Measurements from ENCODE around the gene HBS1L.

DNA sequence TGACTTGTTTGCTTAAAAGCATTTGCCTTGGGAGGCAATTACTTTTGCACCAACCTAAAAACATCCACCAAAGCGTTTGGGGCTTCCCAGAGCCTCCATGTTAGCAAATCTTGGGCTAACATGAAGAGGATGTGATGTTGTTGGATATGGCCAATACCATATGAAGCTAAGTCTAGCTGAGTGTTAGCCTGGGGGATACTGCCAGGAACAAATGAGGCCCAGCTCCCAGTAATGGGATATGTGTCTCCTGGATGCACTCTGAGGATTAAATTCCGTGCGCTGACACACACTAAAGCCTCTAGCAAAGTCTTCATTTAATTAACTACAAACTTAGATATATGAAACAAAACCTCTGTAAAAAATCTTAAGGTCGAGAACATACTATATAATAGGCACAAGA lies 35.3 kb upstream of the HBS1L start:
- TF ChIP-seq EGR1 (IDR thresholded peaks at IDR 0.05; ENCODE audit: low read depth) (no peak), EZH2 (IDR thresholded peaks at IDR 0.05) (no peak), POLR2AphosphoS5 (IDR thresholded peaks at IDR 0.05; ENCODE audit: low read depth, low read length) (no peak), POLR2A (IDR thresholded peaks at IDR 0.05; ENCODE audit: borderline replicate concordance, extremely low read depth, insufficient read depth, insufficient read length) (no peak), RAD21 (IDR thresholded peaks at IDR 0.05; ENCODE audit: low read depth) (no peak), SRF (IDR thresholded peaks at IDR 0.05; ENCODE audit: low read depth) (no peak), ZFX (IDR thresholded peaks at IDR 0.05) (no peak), ZNF274 (IDR thresholded peaks at IDR 0.05; ENCODE audit: low read depth, low read length) (no peak)
- TF ChIP-seq, protein P1, sequence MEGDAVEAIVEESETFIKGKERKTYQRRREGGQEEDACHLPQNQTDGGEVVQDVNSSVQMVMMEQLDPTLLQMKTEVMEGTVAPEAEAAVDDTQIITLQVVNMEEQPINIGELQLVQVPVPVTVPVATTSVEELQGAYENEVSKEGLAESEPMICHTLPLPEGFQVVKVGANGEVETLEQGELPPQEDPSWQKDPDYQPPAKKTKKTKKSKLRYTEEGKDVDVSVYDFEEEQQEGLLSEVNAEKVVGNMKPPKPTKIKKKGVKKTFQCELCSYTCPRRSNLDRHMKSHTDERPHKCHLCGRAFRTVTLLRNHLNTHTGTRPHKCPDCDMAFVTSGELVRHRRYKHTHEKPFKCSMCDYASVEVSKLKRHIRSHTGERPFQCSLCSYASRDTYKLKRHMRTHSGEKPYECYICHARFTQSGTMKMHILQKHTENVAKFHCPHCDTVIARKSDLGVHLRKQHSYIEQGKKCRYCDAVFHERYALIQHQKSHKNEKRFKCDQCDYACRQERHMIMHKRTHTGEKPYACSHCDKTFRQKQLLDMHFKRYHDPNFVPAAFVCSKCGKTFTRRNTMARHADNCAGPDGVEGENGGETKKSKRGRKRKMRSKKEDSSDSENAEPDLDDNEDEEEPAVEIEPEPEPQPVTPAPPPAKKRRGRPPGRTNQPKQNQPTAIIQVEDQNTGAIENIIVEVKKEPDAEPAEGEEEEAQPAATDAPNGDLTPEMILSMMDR (IDR thresholded peaks at IDR 0.05 in 2 of 3, conservative IDR thresholded peaks at IDR 0.05 in 1 of 3; ENCODE audit: borderline replicate concordance in 1 of 3, insufficient read depth in 1 of 3, low read depth in 2 of 3, low read length in 2 of 3), result no peak
- TF ChIP-seq, protein P2, sequence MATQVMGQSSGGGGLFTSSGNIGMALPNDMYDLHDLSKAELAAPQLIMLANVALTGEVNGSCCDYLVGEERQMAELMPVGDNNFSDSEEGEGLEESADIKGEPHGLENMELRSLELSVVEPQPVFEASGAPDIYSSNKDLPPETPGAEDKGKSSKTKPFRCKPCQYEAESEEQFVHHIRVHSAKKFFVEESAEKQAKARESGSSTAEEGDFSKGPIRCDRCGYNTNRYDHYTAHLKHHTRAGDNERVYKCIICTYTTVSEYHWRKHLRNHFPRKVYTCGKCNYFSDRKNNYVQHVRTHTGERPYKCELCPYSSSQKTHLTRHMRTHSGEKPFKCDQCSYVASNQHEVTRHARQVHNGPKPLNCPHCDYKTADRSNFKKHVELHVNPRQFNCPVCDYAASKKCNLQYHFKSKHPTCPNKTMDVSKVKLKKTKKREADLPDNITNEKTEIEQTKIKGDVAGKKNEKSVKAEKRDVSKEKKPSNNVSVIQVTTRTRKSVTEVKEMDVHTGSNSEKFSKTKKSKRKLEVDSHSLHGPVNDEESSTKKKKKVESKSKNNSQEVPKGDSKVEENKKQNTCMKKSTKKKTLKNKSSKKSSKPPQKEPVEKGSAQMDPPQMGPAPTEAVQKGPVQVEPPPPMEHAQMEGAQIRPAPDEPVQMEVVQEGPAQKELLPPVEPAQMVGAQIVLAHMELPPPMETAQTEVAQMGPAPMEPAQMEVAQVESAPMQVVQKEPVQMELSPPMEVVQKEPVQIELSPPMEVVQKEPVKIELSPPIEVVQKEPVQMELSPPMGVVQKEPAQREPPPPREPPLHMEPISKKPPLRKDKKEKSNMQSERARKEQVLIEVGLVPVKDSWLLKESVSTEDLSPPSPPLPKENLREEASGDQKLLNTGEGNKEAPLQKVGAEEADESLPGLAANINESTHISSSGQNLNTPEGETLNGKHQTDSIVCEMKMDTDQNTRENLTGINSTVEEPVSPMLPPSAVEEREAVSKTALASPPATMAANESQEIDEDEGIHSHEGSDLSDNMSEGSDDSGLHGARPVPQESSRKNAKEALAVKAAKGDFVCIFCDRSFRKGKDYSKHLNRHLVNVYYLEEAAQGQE (IDR thresholded peaks at IDR 0.05; ENCODE audit: low read depth), result no peak
- TF ChIP-seq, protein P3, sequence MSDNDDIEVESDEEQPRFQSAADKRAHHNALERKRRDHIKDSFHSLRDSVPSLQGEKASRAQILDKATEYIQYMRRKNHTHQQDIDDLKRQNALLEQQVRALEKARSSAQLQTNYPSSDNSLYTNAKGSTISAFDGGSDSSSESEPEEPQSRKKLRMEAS (IDR thresholded peaks at IDR 0.05), result no peak
- TF ChIP-seq, protein P4, sequence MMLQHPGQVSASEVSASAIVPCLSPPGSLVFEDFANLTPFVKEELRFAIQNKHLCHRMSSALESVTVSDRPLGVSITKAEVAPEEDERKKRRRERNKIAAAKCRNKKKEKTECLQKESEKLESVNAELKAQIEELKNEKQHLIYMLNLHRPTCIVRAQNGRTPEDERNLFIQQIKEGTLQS (IDR thresholded peaks at IDR 0.05), result no peak
